Colon (tissue), 2 donors: ENCODE measurements around the gene ABTB1.

Source experiments
- FAIRE-seq: peaks from 2 replicates; lab custom pipeline; 2012; peaks lifted over from hg19 to GRCh38; lab: Jason Lieb, UNC
- donor health status: control.
- donor health status: control.

Gene ABTB1

GRCh38 chr3:127720985-127721935 lies 48.5 kb downstream of the ABTB1 start:
- FAIRE-seq = no peak

GRCh38 chr3:127722091-127722784 lies 49.5 kb downstream of the ABTB1 start:
- FAIRE-seq = no peak

- FAIRE-seq = no peak
Observed at GRCh38 chr3:127723011-127723567, 50.3 kb downstream of the ABTB1 start.

- no peak for FAIRE-seq
Observed at GRCh38 chr3:127726894-127727293, 54.1 kb downstream of the ABTB1 start.

- no peak for FAIRE-seq
Observed at GRCh38 chr3:127728417-127729015, 55.8 kb downstream of the ABTB1 start.

GRCh38 chr3:127729556-127730056 lies 56.9 kb downstream of the ABTB1 start:
- no peak for FAIRE-seq

GRCh38 chr3:127730171-127730570 lies 57.4 kb downstream of the ABTB1 start:
- no peak for FAIRE-seq
